Measurements from ENCODE around the gene SLC6A12. TPM values are rescaled to one million over a fixed set of nuclear protein-coding genes. Genes with fewer than 3 reads are reported as not detected.

SLC6A12 gene
- total RNA-seq, 4 donors from 2014 or later = 1.7 to 7.9 TPM; not detected in 2

DNA sequence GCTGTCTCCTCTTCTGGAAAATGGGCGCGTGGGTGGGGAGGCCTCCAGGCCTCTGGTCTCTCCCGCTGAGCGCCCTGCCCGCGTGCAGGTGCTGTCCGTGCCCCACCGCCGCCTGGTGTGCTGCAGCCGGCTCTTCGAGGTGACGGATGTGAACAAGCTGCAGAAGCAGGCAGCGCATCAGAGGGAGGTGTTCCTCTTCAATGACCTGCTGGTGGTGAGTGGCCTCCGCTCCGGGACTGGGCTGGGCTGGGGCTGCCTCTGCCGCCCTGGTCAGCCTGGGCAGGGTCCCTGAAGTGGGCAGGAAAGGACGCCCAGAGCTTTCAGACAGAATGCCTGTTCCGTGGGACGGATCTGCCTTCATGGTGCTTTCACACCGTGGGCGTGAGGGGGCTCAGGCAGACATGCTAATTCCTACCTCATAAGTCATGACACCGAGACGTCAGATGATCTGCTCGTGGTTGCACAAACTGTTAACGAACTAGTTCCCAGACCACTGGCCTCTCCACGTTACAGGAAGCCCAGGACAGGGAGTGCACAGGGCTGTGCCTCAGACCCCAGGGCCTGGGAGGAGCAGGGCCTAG, 50.5 kb downstream of the SLC6A12 start:
- H3K4me3 ChIP-seq = no peak overlapping the region
- no peaks in the 10 kb centered on the region for H3K27me3 ChIP-seq
- H3K4me1 ChIP-seq = no peaks in the 10 kb centered on the region
- H3K9me3 ChIP-seq = no peaks in the 10 kb centered on the region
- H3K36me3 ChIP-seq = no peaks in the 10 kb centered on the region
- TF ChIP-seq, protein P1, sequence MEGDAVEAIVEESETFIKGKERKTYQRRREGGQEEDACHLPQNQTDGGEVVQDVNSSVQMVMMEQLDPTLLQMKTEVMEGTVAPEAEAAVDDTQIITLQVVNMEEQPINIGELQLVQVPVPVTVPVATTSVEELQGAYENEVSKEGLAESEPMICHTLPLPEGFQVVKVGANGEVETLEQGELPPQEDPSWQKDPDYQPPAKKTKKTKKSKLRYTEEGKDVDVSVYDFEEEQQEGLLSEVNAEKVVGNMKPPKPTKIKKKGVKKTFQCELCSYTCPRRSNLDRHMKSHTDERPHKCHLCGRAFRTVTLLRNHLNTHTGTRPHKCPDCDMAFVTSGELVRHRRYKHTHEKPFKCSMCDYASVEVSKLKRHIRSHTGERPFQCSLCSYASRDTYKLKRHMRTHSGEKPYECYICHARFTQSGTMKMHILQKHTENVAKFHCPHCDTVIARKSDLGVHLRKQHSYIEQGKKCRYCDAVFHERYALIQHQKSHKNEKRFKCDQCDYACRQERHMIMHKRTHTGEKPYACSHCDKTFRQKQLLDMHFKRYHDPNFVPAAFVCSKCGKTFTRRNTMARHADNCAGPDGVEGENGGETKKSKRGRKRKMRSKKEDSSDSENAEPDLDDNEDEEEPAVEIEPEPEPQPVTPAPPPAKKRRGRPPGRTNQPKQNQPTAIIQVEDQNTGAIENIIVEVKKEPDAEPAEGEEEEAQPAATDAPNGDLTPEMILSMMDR (IDR thresholded peaks at IDR 0.05) = no peak
- no peak for TF ChIP-seq POLR2A (IDR thresholded peaks at IDR 0.05)
- no peak overlapping the region for H3K27ac ChIP-seq
- DNase-seq = no peak

DNA sequence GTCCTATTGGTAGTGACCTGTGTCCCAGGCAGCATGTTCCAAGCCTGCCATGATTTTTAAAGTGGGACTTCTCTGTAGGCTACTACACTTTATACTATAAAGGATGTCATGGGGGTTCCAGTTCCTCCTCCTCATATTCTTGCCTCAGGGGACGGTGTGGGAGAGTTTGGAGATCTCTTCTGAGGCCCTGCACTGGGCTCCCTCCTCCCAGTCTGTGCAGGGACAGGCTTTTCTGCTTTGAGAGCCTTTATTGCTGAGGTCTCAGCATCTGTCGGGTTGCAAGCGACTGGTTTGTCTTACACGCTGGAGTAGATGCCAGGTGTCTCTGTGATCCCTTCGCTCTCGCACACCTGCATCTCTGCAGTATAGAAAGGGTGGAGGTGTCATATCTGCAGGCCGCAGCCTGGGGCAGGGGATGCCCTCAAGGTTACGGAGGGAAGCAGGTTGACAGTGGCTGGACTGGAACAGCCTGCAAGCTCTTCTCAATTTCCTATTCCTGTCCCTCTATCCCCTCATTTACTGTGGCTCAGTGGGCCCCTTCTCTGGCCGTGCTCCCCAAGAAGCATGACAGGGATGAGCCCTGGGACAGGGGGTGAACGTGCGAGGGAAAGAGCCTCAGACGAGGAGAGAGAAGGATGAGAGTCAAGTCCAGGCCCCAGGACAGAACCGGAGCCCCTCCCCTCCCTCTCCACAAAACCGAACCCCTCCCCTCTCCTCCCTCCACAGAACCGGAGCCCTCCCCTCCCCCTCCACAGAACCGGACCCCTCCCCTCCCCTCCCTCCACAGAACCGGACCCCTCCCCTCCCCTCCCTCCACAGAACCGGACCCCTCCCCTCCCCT, 51.3 kb downstream of the SLC6A12 start:
- Histone ChIP-seq H3K9me3 (no peaks in the 10 kb centered on the region), H3K27me3 (no peaks in the 10 kb centered on the region), H3K36me3 (no peaks in the 10 kb centered on the region), H3K27ac (no peak overlapping the region), H3K4me1 (no peaks in the 10 kb centered on the region), H3K4me3 (no peak overlapping the region)
- TF ChIP-seq, protein P1 (IDR thresholded peaks at IDR 0.05) = no peak
- TF ChIP-seq POLR2A (IDR thresholded peaks at IDR 0.05) = no peak
- no peak for DNase-seq

- TF ChIP-seq, protein P1 (IDR thresholded peaks at IDR 0.05) = no peak
- no peak for TF ChIP-seq POLR2A (IDR thresholded peaks at IDR 0.05)
- H3K9me3 ChIP-seq = no peaks in the 10 kb centered on the region
- no peaks in the 10 kb centered on the region for H3K36me3 ChIP-seq
- H3K27me3 ChIP-seq = no peaks in the 10 kb centered on the region
- no peak overlapping the region for H3K4me3 ChIP-seq
- H3K4me1 ChIP-seq = no peaks in the 10 kb centered on the region
- no peak overlapping the region for H3K27ac ChIP-seq
- no peak for DNase-seq
These were observed 52.1 kb downstream of the SLC6A12 start for GRCh38 chr12:161823-162222.

DNA sequence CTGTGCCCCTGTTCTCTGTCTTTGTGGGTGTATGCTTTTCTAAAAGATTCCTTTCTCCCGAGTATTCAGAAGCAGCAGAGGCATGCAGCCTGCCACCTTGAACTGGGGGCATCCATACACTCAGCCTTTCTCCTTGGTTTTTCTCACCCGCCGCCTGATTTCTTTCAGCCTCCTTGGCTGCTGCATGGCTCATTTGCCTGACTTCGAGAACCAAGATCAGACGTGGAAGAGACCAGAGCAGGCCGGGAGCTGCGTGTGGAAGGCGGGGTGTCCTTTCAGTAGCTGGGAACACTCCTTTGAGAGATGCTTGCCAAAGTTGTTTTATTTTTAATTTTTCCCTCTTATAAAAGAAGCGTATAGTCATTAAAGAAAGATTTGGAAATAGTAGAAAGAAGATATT, 53.1 kb downstream of the SLC6A12 start:
- no peaks in the 10 kb centered on the region for H3K4me1 ChIP-seq
- no peak overlapping the region for H3K27ac ChIP-seq
- H3K9me3 ChIP-seq = no peaks in the 10 kb centered on the region
- no peak for DNase-seq
- H3K27me3 ChIP-seq = no peaks in the 10 kb centered on the region
- no peak overlapping the region for H3K4me3 ChIP-seq
- TF ChIP-seq POLR2A (IDR thresholded peaks at IDR 0.05) = no peak
- TF ChIP-seq, protein P1 (IDR thresholded peaks at IDR 0.05) = no peak
- no peaks in the 10 kb centered on the region for H3K36me3 ChIP-seq

DNA sequence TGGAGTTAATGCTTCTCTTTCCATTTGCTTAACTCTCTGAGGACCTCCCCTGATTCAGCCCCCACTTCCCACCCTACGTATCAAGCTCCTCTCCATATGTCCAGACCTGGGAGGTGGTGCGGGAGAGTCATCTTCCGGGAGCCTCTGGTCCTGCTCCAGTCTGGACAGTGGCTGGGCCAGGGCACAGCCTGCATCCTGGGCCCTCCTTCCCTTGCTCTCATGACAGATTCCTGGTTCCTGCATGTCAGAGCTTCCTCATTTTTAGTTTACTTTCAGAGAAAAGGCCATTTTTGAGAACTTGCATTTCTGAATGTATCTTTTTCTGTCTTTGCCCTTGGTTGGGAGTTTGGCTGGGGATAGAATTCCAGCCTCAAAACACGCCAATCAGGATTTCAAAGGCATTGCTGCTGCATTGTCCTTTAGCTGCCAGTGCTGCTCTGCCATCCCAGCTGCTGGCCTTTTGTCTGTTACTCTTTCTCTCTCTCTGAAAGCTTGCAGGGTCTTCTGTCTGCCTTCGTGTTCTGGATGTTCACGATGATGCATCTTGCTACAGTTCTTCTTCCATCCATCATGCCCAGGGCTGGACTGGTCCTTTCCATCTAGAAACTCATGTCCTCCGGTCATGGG, 54.7 kb downstream of the SLC6A12 start:
- Histone ChIP-seq H3K36me3 (no peaks in the 10 kb centered on the region), H3K27me3 (no peaks in the 10 kb centered on the region), H3K4me1 (no peaks in the 10 kb centered on the region), H3K9me3 (no peaks in the 10 kb centered on the region), H3K4me3 (no peak overlapping the region), H3K27ac (no peak overlapping the region)
- TF ChIP-seq POLR2A (IDR thresholded peaks at IDR 0.05) = no peak
- TF ChIP-seq, protein P1 (IDR thresholded peaks at IDR 0.05) = no peak
- DNase-seq = no peak

Data from Peyer's patch (tissue), 4 donors.